Muscle layer of duodenum (tissue), 2 donors: Measurements from ENCODE around the gene SPEF1.

Source experiments
- H3K27ac ChIP-seq: one replicate; pipeline ENCODE4 v1.7.0; 2013; ENCODE audit warnings: mild to moderate bottlenecking, low read length
- H3K27me3 ChIP-seq: one replicate; pipeline ENCODE4 v1.7.0; 2013; ENCODE audit warnings: low read depth, mild to moderate bottlenecking, control low read depth, low read length
- H3K36me3 ChIP-seq, 2 donors: one replicate each; pipeline ENCODE4 v1.7.0; 2013; ENCODE audit warnings: low read length in 2 of 2, control low read depth in 1 of 2, mild to moderate bottlenecking in 1 of 2; ENCODE audit not compliant: insufficient read depth in 2 of 2, control insufficient read depth in 1 of 2
- H3K4me1 ChIP-seq, 2 donors: one replicate each; pipeline ENCODE4 v1.7.0; 2013; ENCODE audit warnings: low read length in 2 of 2, mild to moderate bottlenecking in 2 of 2, control low read depth in 1 of 2, moderate library complexity in 1 of 2; ENCODE audit not compliant: insufficient read depth in 2 of 2, control insufficient read depth in 1 of 2
- H3K4me3 ChIP-seq, 2 donors: one replicate each; pipeline ENCODE4 v1.7.0; 2013; ENCODE audit warnings: low read length in 2 of 2, low read depth in 1 of 2, mild to moderate bottlenecking in 1 of 2
- H3K9me3 ChIP-seq, 2 donors: one replicate each; pipeline ENCODE4 v1.7.0; 2013; ENCODE audit warnings: low read length in 2 of 2, control low read depth in 1 of 2, mild to moderate bottlenecking in 1 of 2; ENCODE audit not compliant: control insufficient read depth in 1 of 2
- donor health status: healthy.

The SPEF1 gene

DNA sequence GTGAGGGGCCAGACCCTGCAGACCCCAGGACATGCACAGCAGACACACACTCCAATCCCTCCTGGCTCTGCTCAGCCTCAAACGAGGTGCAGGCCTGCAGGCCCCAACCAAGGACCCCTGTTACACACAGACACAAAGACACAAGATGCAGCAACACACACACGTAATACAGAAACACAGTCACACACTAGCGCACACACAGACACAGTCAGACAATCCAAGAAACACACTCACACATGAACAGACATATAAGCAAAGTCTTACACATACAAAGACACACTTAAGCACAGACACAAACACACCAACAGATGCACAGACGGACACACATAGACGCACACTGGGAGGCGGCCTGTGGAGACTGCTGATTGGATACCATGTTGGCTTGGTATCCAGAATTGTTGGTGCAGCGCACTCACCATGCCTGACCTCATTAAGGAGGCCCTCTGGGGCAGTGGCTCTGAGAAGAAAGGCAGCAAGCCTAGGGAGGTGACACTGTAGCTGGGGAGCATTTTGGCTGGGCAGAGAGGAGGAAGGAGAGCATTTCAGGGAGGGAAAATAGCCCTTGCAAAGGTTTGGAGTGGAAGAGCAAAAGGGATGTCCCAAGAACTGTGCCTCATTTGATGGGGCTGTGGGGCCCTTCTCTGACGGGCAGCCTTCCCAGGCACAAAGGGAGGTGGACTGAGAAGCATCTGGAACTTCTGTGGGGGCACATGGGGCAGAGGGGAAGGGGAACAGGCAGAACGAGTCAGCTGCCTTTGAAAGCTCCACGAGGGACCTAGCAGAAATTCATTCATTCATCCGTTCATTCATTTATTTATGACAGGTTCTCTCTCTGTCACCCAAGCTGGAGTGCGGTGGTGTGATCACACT is 50.2 kb downstream of the SPEF1 start:
- no peak overlapping the region for H3K4me3 ChIP-seq
- no peak overlapping the region for H3K27ac ChIP-seq
- H3K36me3 ChIP-seq: no peaks in the 10 kb centered on the region
- H3K9me3 ChIP-seq: no peaks in the 10 kb centered on the region
- H3K27me3 ChIP-seq: peaks cover 4% of the 10 kb centered on the region
- peaks cover 0 to 9% of the 10 kb centered on the region in 2 donors for H3K4me1 ChIP-seq

DNA sequence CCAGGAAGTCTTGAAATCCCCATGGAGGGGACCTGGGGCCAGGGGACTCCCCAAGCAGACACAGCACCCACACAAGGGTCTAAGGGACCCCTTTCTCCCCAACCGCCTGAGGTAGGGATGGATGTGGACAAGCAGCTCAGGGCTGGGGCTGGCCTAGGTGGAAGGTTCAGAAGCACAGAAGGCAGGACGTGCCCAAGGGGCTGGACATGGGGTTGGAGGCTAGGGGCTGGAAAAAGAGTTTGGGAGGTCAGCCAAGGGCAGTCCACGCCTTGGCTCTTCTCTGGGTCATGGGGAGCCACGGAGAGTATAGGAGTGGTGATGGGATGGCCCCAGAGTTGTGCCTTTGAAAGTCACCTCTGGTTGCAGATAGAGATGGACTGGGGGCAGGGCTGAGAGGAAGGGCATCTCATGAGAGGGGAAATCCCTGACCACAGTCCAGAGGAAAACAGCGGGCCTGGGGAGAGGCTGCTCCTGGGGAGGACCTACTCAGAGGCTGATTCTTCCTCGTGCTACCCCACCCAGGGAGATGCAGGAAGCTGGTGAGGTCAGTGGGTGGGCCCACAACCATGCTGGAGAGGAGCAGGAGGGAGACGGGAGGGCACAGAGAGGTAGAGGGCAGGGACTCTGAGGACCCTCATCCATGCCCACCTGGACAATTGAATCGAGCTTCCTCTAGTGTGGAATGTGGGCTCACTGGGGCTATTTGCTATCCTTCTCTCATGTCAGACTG is 51.3 kb downstream of the SPEF1 start:
- H3K27ac ChIP-seq: no peak overlapping the region
- peaks cover 0 to 9% of the 10 kb centered on the region in 2 donors for H3K4me1 ChIP-seq
- H3K36me3 ChIP-seq: no peaks in the 10 kb centered on the region
- H3K9me3 ChIP-seq: no peaks in the 10 kb centered on the region
- H3K27me3 ChIP-seq: peaks cover 4% of the 10 kb centered on the region
- no peak overlapping the region for H3K4me3 ChIP-seq

DNA sequence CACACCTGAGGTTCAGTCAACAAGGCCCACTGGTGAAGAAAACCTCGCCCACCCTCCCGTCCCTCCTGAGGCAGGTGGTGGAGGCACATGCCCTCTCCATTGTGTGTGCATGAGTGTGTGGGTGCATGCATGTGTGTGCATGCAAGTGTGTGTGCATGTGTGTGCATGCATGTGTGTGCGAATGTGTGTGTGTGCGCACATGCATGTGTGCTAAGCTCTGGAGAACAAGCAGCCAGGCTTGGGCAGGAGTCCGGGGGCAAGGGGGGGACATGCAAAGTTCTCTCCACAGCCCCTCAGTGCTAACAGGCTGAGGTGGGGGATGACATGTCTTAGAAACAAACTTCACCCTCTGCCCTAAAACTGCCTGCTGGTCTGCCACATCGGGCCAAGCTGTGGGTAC is 51.9 kb downstream of the SPEF1 start:
- H3K4me3 ChIP-seq: no peak overlapping the region
- H3K4me1 ChIP-seq: peaks cover 0 to 9% of the 10 kb centered on the region in 2 donors
- H3K9me3 ChIP-seq: no peaks in the 10 kb centered on the region
- no peak overlapping the region for H3K27ac ChIP-seq
- no peaks in the 10 kb centered on the region for H3K36me3 ChIP-seq
- H3K27me3 ChIP-seq: peaks cover 4% of the 10 kb centered on the region

DNA sequence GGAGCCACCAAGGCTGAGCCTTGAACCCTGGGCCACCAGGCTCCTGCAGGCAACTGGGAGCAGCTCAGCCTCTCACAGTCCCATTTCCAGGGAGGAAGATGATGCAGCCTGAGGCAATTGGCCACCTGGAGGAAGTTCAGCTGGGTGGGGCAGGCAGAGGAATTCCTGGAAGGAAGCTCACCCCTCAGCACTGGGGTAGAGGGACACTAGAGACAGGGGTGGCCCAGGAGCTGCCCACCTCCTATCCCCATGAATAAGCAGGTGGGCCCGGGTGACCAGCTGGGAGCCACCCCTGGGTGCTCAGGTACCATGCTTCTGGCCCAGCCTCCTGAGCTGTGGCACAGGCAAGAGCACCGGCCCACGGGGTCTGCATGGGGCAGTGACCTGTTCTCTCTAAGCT is 52.4 kb downstream of the SPEF1 start:
- Histone ChIP-seq H3K36me3 (no peaks in the 10 kb centered on the region), H3K27me3 (peaks cover 4% of the 10 kb centered on the region), H3K4me1 (peaks cover 0 to 9% of the 10 kb centered on the region in 2 donors), H3K27ac (no peak overlapping the region), H3K9me3 (no peaks in the 10 kb centered on the region), H3K4me3 (no peak overlapping the region)

DNA sequence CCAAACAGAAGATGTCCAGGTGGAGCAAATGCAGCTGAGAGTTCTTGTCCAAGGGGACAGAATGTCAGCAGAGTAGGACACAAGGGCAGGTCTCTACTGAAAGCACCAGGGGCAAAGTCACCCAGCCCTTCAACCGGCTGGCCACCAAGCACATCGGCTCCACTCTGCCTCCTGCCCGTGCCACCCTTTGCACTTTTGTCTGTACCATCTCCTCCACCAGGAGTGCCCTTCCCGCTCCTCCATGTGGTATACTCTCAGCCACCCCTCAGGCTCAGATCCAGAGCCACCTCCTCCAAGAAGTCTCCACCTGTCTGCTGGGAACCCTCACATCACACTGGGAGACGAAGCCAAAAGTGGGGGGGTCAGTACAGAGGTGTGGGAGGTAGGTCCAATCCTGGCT is 52.9 kb downstream of the SPEF1 start:
- Histone ChIP-seq H3K27ac (no peak overlapping the region), H3K36me3 (no peaks in the 10 kb centered on the region), H3K4me1 (peaks cover 0 to 9% of the 10 kb centered on the region in 2 donors), H3K4me3 (no peak overlapping the region), H3K9me3 (no peaks in the 10 kb centered on the region), H3K27me3 (peaks cover 4% of the 10 kb centered on the region)
